ENCODE data around the gene RCN2.

RCN2 gene

GRCh38 chr15:76974456-76975036 is 43.0 kb downstream of the RCN2 start:
- peak; percentile 16 for DNase-seq

- no peak for DNase-seq
Observed at GRCh38 chr15:76976141-76976540, 44.6 kb downstream of the RCN2 start.

GRCh38 chr15:76976572-76977270 is 45.2 kb downstream of the RCN2 start:
- DNase-seq = no peak

GRCh38 chr15:76978522-76979330 is 47.2 kb downstream of the RCN2 start:
- DNase-seq = no peak

- no peak for DNase-seq
Observed at GRCh38 chr15:76979331-76979925, 47.9 kb downstream of the RCN2 start.

- no peak for DNase-seq
Observed at GRCh38 chr15:76979996-76980520, 48.5 kb downstream of the RCN2 start.

GRCh38 chr15:76982356-76982755 is 50.8 kb downstream of the RCN2 start:
- no peak for DNase-seq

- DNase-seq = no peak
Observed at GRCh38 chr15:76982756-76983155, 51.2 kb downstream of the RCN2 start.

GRCh38 chr15:76983590-76984375 is 52.2 kb downstream of the RCN2 start:
- no peak for DNase-seq

- no peak for DNase-seq
Observed at GRCh38 chr15:76986743-76987142, 55.2 kb downstream of the RCN2 start.

GRCh38 chr15:76987276-76987675 is 55.7 kb downstream of the RCN2 start:
- no peak for DNase-seq

GRCh38 chr15:76987896-76988860 is 56.6 kb downstream of the RCN2 start:
- DNase-seq = no peak

- no peak for DNase-seq
Observed at GRCh38 chr15:76988867-76989780, 57.6 kb downstream of the RCN2 start.

GRCh38 chr15:76991048-76991447 is 59.5 kb downstream of the RCN2 start:
- no peak for DNase-seq

GRCh38 chr15:76991741-76992645 is 60.4 kb downstream of the RCN2 start:
- DNase-seq = no peak

GRCh38 chr15:76993114-76993725 is 61.7 kb downstream of the RCN2 start:
- DNase-seq = no peak

- peak; percentile 62 for DNase-seq
Observed at GRCh38 chr15:76994001-76994400, 62.5 kb downstream of the RCN2 start.

GRCh38 chr15:76994496-76994895 is 62.9 kb downstream of the RCN2 start:
- no peak for DNase-seq
